Right atrium auricular region (tissue), 2 donors: ENCODE data around the gene LRMDA. TPM values are rescaled to one million over a fixed set of nuclear protein-coding genes. Genes with fewer than 3 reads are reported as not detected.

Experiments used
- DNase-seq: peaks from one replicate; pipeline ENCODE4 v3.0.0-alpha.2; 2019; ENCODE audit warnings: low spot score
- H3K27ac ChIP-seq, 2 donors: fragments of 200-600 bp; sonication (generic); 1 replicate in 1 of 2; 2 replicates in 1 of 2; pipeline ENCODE4 v1.5.1; 2016 to 2019
- H3K27me3 ChIP-seq, 2 donors: fragments of 200-600 bp; sonication (generic); one replicate each; pipeline versions ENCODE4 v1.5.1 to v1.6.0; 2017 to 2019
- H3K36me3 ChIP-seq: fragments of 200-600 bp; sonication (generic); one replicate; pipeline ENCODE4 v1.5.1; 2016
- H3K4me1 ChIP-seq, 2 donors: fragments of 200-600 bp; sonication (generic); one replicate each; pipeline versions ENCODE4 v1.5.1 to v1.6.0; 2017 to 2019
- H3K4me3 ChIP-seq, 2 donors: fragments of 200-600 bp; sonication (generic); 1 replicate in 1 of 2; 2 replicates in 1 of 2; pipeline ENCODE4 v1.5.1; 2017 to 2019; ENCODE audit warnings: mild to moderate bottlenecking in 1 of 2, moderate library complexity in 1 of 2
- H3K9me3 ChIP-seq, 2 donors: fragments of 200-600 bp; sonication (generic); one replicate each; pipeline ENCODE4 v1.5.1; 2019
- CTCF ChIP-seq, 2 donors: fragments of 200-600 bp; sonication (generic); IDR thresholded peaks; one replicate each; pipeline ENCODE4 v1.5.1; 2019; ENCODE audit warnings: antibody characterized with exemption in 2 of 2
- total RNA-seq, 2 donors: library from RNA; depleted of rRNA; stranded (reverse); fragments of >200 nt; gene quantifications; one replicate each; pipeline ENCODE4 v1.1.0, GENCODE V29; 2016

The LRMDA gene
- total RNA-seq, 2 donors from 2014 or later: 6.1 to 19.1 TPM

GRCh38 chr10:75492173-75492925 lies 60.9 kb downstream of the LRMDA start:
- H3K36me3 ChIP-seq: no peaks in the 10 kb centered on the region
- H3K27me3 ChIP-seq: no peaks in the 10 kb centered on the region
- H3K27ac ChIP-seq: no peak overlapping the region
- no peak overlapping the region for H3K4me3 ChIP-seq
- no peaks in the 10 kb centered on the region for H3K9me3 ChIP-seq
- TF ChIP-seq CTCF (IDR thresholded peaks at IDR 0.05): no peak
- no peaks in the 10 kb centered on the region for H3K4me1 ChIP-seq
- DNase-seq: no peak

- Histone ChIP-seq H3K9me3 (no peaks in the 10 kb centered on the region), H3K27me3 (no peaks in the 10 kb centered on the region), H3K4me3 (no peak overlapping the region), H3K4me1 (peaks cover 0 to 2% of the 10 kb centered on the region in 2 donors), H3K36me3 (no peaks in the 10 kb centered on the region), H3K27ac (no peak overlapping the region)
- no peak for TF ChIP-seq CTCF (IDR thresholded peaks at IDR 0.05)
- DNase-seq: no peak
Measured at GRCh38 chr10:75493464-75493863, 62.0 kb downstream of the LRMDA start.

- Histone ChIP-seq H3K4me1 (peaks cover 0 to 9% of the 10 kb centered on the region in 2 donors), H3K4me3 (no peak overlapping the region), H3K9me3 (no peaks in the 10 kb centered on the region), H3K27ac (no peak overlapping the region), H3K36me3 (no peaks in the 10 kb centered on the region), H3K27me3 (no peaks in the 10 kb centered on the region)
- no peak for DNase-seq
- no peak for TF ChIP-seq CTCF (IDR thresholded peaks at IDR 0.05)
Measured at GRCh38 chr10:75495434-75496190, 64.2 kb downstream of the LRMDA start.

GRCh38 chr10:75496191-75496567 lies 64.8 kb downstream of the LRMDA start:
- H3K9me3 ChIP-seq: no peaks in the 10 kb centered on the region
- no peaks in the 10 kb centered on the region for H3K27me3 ChIP-seq
- H3K27ac ChIP-seq: no peak overlapping the region
- H3K4me3 ChIP-seq: no peak overlapping the region
- no peak for DNase-seq
- peaks cover 0 to 9% of the 10 kb centered on the region in 2 donors for H3K4me1 ChIP-seq
- no peak for TF ChIP-seq CTCF (IDR thresholded peaks at IDR 0.05)
- H3K36me3 ChIP-seq: no peaks in the 10 kb centered on the region

- H3K9me3 ChIP-seq: no peaks in the 10 kb centered on the region
- no peaks in the 10 kb centered on the region for H3K36me3 ChIP-seq
- no peak for TF ChIP-seq CTCF (IDR thresholded peaks at IDR 0.05)
- H3K27ac ChIP-seq: no peak overlapping the region
- H3K4me1 ChIP-seq: peaks cover 0 to 9% of the 10 kb centered on the region in 2 donors
- no peak for DNase-seq
- H3K27me3 ChIP-seq: no peaks in the 10 kb centered on the region
- no peak overlapping the region for H3K4me3 ChIP-seq
Measured at GRCh38 chr10:75497997-75498883, 66.8 kb downstream of the LRMDA start.
